M059J (cell line): ENCODE measurements around the gene SGO2. TPM values are rescaled to one million over a fixed set of nuclear protein-coding genes. Genes with fewer than 3 reads are reported as not detected.

Experiments
- DNase-seq: peaks from one replicate; pipeline ENCODE4 v3.0.0-alpha.2; 2012; ENCODE audit warnings: low read depth
- total RNA-seq: library from RNA; depleted of rRNA; stranded (reverse); fragments of >200 nt; shearing (Covaris generic); gene quantifications from 2 replicates; pipeline ENCODE4 v1.2.3, GENCODE V29; 2014; rRNA removed

Gene SGO2, protein sequence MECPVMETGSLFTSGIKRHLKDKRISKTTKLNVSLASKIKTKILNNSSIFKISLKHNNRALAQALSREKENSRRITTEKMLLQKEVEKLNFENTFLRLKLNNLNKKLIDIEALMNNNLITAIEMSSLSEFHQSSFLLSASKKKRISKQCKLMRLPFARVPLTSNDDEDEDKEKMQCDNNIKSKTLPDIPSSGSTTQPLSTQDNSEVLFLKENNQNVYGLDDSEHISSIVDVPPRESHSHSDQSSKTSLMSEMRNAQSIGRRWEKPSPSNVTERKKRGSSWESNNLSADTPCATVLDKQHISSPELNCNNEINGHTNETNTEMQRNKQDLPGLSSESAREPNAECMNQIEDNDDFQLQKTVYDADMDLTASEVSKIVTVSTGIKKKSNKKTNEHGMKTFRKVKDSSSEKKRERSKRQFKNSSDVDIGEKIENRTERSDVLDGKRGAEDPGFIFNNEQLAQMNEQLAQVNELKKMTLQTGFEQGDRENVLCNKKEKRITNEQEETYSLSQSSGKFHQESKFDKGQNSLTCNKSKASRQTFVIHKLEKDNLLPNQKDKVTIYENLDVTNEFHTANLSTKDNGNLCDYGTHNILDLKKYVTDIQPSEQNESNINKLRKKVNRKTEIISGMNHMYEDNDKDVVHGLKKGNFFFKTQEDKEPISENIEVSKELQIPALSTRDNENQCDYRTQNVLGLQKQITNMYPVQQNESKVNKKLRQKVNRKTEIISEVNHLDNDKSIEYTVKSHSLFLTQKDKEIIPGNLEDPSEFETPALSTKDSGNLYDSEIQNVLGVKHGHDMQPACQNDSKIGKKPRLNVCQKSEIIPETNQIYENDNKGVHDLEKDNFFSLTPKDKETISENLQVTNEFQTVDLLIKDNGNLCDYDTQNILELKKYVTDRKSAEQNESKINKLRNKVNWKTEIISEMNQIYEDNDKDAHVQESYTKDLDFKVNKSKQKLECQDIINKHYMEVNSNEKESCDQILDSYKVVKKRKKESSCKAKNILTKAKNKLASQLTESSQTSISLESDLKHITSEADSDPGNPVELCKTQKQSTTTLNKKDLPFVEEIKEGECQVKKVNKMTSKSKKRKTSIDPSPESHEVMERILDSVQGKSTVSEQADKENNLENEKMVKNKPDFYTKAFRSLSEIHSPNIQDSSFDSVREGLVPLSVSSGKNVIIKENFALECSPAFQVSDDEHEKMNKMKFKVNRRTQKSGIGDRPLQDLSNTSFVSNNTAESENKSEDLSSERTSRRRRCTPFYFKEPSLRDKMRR
- 17.3 and 19.0 TPM in 2 replicates for total RNA-seq

DNA sequence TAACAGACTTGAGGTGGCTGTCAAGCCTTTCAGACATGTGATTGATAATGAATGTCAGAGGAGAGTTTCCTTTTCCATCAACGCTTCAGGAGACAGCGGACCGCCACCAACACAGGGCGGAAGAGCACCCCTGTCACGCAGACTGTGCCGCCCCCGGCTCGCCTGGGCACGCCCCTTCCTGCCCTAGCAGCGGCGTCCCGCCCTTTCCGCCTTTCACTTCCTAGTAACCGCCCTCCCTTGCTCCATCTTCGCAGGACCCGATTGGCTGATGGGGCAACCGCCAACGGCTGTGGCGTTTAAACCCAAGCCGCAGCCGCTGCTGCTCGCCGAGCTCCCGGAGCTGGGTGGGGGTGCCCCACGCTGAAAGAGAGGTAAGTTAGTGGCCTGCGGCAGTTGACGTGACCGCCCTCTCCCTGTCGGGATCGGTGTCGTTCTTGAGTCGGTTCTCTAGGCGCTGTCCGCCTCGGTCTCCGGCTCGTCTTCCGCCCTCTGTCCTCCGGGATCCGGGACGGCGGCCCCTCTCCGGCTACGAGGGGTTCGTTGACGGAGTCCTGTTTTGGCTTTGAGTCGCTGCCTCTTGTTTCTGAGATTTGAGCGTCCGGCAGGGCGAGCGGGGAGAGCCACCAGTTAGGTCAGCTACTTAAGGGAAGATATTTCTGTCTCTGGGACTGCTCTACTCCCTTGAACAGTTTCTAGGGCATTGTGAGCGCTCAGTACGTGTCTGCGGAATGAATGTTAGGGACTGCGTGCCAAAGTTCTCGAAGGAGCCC lies at the start of gene SGO2:
Gene SGO2, plus strand, starts transcription at position 326 of the 770 bp plus-strand sequence. CDS start 6,769 bp downstream, outside the sequence.
- peak; percentile 96 for DNase-seq

DNA sequence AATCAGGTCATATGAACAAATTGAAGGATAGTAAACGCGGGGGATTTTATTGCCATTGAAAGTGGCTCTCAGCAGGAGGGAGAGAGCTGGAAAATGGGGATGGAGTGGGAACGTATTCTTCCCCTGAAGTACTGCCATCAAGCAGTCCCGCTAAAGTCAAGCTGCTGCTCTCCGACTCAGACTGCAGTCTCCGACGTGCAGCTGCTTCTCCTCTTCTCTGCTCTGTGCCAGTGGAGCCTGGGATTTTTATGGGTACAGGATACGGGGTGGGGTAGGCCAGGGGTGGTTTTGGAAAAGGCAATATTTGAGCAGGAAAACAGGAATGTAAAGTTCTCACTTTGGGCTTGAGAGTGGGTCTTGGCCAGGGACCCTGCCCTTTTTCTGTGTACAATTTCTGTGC lies 49.2 kb upstream of the SGO2 start:
- no peak for DNase-seq

DNA sequence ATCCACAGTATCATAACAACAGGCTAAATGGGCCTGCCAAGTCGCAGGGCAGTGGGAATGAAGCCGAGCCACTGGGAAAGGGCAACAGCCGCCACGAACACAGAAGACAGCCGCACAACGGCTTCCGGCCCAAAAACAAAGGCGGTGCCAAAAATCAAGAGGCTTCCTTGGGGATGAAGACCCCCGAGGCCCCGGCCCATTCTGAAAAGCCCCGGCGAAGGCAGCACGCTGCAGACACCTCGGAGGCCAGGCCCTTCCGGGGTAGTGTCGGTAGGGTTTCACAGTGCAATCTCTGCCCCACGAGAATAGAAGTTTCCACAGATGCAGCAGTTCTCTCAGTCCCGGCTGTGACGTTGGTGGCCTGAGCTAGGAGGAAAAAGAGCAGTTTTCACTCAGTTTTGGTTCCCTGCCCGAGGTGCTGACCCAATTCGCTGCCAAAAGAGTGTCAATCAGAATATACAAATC lies 48.3 kb upstream of the SGO2 start:
- DNase-seq, result no peak

DNA sequence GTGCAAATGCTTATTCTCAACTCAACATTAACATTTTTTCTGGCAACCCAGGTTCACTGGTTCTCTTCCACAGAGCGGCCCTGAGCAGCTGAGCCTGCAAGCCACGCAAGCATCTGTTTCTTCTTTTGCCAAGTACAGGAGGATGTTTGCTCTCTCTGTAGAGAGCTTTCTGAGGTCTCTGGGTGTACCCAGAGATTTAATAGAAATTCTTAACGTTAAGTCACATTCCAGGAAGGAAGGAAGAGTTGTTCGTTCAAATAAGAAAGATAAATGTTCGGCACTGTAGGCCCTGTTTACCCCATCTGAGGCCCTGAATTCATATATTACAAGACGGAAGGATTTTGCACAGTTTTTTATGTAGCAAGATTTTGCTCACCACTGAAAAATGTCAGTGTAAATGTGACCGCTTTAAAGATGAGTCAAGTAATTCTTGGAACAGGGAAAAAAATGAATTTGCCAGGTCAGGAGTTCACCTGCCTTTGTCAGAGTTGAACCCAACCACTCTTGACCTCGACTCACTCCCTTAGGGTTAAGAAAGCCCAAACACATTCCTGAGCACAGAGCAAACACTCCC lies 46.2 kb upstream of the SGO2 start:
- DNase-seq, result peak; percentile 54

DNA sequence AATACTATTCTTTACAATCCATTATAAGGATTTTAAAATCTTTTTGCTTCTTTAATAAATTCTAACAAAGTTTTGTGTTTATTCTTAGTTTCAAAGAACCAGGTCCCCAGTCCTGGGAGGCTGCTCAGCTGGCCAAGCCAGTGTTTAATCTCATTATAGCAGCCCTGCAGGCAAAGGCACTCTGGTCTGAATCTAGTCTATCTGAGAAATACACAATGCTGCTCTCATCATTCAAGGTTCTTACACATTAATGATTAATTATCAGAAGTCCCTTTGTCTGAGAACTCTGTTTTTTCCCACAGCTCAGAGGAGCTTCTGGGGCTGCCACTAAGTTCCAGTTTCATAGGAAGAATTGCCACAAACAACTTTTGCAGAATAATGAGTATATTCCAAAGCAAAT lies 43.8 kb upstream of the SGO2 start:
- DNase-seq, result no peak

DNA sequence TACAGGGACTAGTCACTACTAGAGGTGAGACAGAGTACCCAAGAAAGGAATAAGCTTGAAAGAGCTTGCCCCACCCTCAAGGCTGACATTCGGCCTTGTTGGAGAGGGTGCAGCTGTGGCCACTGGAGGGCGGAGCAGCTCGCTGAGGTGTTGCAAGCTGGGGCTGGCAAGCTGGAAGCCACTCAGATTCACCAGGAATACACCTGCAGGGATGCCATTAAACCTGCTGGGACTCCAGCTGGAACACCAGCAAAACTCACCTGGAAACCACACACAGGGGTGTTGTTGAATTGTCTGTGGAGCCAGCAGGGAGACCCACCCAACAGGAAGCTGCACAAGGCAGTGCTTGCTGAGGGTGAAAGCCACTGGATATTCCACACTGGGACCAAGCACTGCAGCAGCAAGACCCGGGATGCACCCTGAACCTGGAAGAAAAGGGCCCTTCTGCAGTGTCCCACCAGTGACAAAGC lies 42.2 kb upstream of the SGO2 start:
- peak; percentile 29 for DNase-seq

DNA sequence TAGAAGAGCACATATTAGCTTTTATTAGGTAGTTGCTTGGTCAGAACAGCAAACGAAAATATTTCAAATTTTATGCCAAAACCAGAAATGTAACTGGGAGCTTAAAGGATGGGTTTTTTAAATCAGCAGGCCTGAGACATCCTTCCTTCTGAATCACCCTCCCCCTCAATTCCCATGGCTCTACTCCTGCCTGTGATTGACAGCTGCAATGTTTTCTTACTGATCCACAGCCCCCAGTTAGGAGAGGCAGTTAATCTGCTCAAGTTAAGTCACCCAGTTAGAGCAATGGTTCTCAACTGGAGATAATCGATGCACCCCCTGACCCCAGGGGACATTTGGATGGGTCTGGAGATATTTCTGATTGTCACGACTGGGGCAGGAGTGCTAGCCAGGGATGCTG lies 41.1 kb upstream of the SGO2 start:
- no peak for DNase-seq

DNA sequence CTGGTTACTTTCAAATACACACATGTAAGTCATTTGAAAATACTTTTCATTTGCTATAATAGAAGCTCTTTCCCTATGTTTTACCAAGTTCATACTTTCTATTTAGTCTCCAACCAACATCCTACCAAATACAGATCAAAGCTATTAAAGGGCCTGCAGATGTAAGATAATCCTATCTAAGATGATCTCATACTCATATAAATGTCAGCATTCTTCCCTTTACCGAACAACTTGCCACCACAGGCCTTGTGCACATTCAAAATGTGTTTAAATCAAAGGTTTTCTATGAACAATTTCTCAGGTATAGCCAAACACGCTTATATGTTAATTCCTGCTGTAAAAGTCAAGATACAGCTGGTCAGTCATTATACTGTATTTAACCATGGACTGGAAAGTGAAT lies 39.5 kb upstream of the SGO2 start:
- no peak for DNase-seq

DNA sequence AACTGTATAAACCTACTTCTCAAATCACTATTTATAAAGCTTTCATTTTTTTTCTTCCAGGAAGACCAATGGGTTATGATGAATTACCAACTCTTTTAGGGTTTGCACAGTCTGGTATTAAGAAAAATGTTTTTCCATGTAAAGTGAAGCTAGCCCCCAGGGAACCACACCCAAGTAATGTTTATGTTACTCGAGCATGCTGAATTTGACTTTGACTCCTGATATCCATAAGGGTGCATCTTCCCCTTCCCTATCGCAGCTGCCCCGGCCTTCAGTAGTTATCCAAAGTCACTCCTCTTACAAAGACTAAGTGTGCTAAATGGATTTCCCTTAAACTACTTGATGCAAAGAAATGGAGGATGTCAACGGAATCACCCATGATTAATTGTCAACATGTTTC lies 37.8 kb upstream of the SGO2 start:
- DNase-seq, result no peak

DNA sequence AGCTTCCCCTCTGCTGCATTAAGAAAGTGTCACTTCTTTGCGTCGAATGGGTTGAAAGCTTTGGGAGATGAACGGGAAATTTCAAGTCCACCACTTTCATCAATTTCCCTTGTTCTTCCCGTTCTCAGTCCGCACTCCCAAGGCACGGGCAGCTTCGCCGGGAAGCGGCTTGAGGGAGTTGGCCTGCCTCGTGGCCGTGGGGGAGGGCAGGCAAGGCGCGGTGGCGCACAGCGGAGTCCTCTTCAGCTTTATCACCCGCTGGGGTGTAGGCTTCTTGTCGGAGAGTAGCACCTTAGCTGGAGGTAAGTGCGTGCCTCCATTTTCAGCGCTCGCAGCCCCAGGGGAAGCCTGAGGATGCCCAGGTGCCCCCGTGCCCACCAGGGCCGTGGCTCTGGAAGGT lies 36.0 kb upstream of the SGO2 start:
- DNase-seq, result no peak

DNA sequence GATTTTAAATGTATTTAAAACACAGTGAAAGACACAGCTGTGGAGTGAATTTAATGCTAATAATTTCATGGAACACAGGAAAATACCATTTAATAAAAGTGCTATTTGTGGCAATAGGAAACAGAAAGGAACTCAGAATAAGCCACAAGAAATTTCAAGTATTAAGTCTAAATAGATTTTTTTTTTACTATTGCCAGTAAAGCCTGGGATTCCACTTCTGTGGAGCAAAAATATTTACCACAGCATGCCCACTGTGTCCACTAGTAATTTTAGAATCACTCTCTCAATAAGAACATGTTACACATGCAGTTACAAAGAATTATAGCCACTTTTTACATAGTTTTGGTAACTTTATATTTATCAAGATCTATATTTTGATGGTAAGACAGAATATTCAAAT lies 33.4 kb upstream of the SGO2 start:
- no peak for DNase-seq

DNA sequence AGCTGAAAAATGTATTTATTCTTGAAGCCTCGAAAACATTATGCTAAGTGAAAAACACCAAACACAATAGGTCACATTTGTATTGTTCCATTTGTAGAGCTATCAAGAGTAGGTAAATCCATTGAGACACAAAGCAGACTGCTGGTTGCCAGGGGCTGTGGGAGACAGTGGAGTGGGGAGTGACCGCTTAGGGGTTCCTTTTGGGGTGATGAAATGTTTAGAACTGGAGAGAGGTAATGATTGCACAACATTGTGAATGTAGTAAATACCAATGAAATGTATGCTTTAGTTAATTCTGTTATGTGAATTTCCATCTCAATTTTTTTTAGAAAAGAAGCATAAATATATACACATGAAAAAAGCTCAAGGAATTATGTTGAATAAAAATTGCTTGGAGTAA lies 32.0 kb upstream of the SGO2 start:
- no peak for DNase-seq

DNA sequence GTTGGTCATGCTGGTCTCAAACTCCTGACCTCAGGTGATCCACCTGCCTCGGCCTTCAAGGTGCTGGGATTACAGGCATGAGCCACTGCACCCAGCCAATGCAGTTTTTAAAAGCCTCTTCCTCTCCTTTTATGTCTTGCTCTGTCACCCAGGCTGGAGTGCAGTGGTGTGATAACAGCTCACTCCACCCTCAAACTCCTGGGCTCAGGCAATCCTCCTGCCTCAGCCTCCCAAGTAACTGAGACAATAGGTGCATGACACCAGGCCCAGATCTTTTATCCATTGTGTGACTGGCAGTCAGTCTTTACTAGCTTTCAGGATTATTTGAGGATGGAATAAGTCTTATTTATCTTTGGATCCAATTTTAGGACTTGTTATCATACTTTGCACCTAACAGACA lies 29.3 kb upstream of the SGO2 start:
- DNase-seq, result no peak

DNA sequence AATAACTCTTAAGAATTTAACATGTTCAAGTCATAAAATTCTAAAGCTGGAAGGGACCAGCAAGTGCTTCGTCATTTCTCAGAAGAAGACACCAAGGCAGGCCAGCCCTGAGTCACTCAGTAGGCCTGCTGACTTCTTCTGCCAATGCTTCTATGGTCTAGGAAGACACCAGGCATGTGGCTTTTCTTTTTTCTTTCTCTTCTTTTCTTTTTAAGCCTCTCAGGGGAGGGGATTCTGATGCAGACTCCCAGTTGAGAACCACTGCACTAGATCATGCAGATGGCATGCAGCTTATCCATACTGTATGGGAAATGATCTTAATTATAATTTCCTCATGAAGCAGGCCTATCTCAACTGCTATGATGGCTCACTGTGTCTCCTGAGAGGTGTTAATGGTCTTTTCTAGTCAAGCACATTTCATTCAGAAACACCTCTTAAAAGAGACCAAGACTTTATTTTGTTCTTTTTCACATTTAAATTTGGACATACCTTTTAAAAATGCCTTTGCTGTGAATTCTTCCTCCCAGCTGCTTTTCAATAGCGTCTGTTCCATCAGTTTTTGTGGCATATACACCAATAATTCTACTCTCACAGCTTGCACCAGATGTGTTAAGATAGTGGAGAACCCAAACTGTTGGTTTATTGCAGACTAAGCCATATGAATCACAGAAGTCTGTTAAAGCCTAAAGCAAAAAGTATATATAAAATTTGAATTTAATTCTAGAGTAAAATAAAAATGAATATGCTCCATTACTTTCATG lies 27.4 kb upstream of the SGO2 start:
- no peak for DNase-seq

DNA sequence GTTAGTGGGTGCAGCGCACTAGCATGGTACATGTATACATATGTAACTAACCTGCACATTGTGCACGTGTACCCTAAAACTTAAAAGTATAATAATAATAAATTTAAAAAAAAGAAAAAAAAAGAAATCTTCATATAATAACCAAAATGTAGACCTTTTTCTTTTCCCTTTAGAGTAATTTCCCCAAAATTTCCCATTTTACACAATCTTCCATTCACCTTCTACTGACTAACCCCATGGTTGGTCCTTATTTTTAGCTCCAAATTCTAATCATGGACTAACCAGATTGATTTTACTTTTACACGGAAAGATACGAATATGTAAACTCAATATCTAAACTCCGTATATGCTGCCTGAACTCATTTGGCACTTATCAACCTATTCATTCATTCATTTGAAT lies 23.8 kb upstream of the SGO2 start:
- DNase-seq, result no peak

DNA sequence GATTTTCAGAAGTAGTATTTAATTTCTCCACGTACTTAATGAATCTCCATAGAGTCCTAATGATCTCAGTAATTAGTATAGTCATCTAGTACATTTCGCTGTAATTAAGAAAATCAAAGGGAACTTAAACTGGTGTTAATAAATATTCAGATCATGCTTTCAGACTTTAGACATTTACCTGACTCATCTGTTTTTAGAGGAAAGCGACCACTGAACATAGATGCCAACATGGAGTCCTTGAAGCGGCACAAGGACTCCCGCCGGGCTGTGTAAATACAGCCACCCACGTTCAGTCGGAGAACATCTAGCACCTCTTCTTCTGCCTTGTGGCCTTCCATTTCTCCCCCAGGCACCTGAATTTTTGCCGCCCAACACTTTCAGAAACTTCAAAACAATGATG lies 19.3 kb upstream of the SGO2 start:
- DNase-seq, result no peak

DNA sequence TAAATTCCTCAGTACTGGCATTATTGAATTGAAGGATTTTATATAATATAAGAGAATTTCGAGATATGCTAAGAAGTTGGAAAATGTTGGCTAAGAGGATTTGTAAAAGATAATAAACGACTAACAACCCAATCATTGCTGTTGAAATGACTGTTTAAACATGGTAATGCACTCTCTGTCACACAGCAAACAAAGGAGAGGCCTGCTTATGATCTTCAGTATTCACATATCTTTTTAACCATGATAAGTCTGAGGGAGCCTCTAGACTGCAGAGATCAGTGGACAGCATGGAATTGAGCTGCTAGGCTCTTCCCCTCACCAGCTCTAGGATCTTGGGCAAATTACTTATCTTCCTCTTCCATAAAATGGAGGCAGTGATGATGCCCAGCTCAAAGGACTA lies 18.8 kb upstream of the SGO2 start:
- no peak for DNase-seq

DNA sequence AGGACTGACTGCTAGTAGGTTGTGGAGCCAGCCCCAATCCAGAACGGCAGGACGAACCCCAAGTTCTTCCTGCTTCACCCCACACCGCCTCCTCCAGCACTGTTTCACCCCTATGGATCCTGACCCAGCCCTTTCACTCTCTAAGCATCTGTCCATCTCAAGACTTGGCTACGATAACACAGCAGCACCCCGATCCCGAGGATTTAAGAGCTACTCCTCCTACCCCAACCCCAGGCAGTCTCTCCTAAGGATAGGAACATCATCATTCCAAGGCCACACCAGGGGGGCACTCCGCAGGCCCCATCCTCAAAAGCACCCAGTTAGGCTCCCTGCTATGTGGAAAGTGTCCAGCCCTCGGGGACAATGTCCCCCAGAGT lies 16.8 kb upstream of the SGO2 start:
- peak; percentile 16 for DNase-seq

DNA sequence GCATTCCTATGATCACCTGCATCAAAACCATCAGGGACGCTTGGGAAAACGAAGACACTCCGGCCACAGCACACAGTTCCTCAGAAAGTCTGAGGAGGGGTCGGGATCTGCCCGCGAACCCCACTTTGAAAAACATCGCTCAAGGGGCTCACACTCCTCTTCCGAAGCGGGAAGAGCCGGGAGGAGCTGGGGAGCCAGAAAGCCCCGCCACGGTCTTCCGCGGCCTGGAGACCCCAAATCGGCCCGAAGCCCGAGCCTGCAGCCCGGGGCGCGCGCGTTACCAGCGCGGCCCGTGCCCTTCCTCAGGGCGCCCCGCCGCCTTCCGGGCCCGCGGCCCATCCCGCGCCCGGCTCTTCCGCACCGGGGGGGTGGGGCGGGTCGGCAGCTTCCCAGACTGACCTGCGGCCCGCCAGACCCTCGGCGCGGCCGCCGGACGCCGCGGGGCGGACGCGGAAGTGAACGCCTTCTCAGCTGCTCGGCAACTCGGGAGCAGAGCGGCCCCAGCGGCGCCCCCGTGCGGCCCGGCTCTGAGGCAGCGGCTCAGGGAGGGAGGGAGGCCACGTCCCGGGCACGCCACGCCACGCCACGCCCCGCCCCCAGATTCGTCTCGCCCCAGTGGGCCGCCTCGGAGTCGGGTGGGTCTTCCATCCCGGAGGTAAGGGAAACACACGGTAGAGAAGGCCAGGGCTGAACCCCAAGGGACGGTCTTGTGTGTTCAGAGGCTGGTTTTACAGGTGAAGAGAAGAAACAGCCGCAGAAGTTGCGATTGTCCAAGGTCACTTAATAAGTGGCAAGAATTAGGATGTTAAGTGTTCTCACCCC lies 16.2 kb upstream of the SGO2 start, which contains the start of gene KCTD18:
Gene KCTD18, minus strand, starts transcription at position 457 of the 822 bp plus-strand sequence. CDS start 3,052 bp downstream, outside the sequence.
- peak; percentile 81 for DNase-seq
